GM19239 (cell line): Measurements from ENCODE around the gene ALDH1A3.

ENCODE experiments used
- DNase-seq: peaks from one replicate; pipeline ENCODE4 v3.0.0; 2011; ENCODE audit warnings: low spot score; ENCODE audit not compliant: insufficient read length
- FAIRE-seq: peaks from 2 replicates; lab custom pipeline; 2011; peaks lifted over from hg19 to GRCh38; lab: Jason Lieb, UNC

The ALDH1A3 gene

DNA sequence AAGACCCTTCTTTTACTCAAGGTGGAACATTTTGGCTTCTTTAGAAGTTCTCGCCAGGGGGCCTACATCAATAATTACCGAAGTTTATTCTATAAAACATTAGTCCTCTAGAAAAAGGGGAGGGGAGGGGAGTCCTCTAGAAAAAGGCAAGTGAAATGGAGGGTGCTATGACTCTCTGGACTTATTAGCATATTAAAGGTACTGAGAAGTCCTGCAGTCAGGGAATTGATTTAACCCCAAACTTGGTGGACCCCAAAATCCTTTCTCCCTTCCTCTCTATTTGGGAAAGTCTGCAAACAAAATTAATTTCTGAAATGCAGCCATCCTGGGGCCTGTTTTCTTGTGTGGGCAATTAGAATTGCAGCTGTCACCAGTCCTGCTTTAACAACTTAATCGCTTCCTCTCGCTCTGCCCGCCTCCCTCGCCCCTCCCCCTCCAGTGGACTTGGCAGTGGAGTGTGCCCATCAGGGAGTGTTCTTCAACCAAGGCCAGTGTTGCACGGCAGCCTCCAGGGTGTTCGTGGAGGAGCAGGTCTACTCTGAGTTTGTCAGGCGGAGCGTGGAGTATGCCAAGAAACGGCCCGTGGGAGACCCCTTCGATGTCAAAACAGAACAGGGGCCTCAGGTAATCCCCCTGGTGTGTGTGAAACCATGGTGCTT is 20.6 kb downstream of the ALDH1A3 start:
- DNase-seq: no peak
- no peak for FAIRE-seq

DNA sequence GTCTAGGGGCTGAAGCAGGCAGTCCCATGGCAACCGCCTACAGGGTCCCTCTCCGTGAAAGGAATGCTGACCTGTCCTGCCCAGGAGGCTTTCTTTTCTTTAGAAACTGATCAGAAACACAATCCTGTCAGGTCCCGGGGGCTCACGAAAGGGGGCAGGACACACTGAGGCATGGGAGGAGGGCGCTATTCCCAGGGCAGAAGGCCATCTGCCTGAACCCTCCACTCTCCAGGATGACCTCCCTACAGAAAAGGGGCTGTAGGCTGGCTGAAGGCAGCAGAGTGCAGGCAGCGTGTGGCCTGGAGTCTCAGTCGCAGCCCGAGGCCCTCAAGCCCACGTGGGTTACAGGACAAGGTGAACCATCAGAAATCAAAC is 21.2 kb downstream of the ALDH1A3 start:
- FAIRE-seq (no peak), DNase-seq (no peak)

DNA sequence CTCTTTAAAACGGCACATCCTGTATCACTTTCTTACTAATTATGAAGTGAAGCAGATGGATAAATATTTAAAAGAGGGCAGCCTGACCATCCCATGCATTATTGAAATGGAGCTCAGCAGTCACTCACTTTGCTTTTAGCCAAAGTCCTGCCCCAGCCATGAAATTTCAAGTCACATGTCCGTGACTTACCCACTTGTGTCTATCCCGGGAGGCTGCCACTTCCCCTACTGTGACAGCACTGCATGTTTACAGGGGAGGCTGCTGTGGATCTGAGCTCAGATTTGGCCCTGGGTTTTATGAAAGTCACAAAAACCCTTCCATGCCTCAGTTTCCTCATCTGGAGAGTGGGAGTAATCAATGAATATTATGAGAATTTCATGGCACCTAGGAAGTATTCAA is 21.7 kb downstream of the ALDH1A3 start:
- DNase-seq: no peak
- no peak for FAIRE-seq

DNA sequence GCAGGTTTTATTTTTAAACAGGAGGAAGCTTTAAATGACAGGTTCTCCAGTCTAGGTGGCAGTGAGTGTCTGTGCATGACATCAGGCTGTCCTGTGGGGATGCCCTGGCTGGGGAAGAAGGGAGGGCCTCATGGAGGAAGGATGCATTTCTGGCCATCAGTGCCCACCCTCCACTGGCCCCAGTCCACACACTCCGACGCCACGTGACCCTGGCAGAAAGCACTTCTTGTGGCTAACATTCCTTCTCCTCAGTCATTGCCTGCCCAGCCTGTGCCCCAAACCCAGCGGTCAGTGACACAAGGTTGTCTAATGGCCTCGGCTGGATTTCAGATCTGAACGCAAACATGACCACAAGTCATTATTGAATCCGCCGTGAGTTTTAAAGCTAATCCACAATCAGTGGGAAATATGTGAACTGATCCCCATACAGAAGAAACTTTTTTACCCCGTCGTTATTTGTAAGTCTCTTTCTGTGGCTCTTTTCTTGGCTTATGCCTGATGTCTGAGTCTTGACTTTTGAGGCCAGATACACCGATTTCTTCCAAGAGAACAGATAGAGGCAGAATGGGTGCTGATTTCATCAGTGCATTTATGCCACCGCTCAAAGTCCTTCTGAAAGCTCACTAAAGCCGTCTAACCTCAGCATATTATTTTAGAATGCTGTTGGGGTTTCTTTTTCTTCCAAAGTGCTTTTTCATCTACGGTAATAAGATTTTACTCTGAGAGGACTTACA is 22.2 kb downstream of the ALDH1A3 start:
- FAIRE-seq: no peak
- no peak for DNase-seq

DNA sequence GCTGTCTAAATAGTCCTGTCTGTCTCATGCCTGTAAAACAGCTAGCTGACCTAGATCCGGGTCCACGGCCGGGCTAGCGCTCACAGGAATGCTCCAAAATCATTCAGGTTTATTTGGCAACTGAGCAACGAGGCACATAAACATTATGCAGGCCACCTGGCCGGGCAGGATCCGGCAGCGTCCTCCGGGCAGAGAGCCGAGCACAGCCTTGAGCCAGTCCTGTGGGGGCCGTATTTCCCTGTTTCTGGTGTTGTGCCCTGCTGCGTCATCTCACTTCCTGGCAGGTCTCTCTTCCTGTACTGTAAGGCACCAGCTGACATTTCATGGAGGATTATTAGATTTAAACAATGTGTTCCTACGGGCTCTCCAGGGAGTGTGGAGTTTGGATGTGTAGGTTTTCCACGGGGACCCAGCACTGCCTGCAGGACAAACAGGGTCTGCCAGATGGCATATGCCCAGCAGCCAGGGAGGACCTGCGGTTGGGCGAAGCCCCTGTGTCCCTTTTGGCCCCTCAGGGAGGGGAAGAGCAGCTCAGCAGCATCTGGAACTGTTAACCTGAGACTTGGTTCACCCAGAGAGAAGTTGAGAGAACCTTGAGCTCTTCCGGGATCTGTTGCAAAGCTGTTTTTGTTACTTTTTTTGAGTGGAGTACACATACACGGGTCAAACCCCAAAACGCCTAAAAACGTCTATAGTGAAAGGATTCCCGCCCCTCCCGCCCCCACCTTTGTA is 23.0 kb downstream of the ALDH1A3 start:
- no peak for FAIRE-seq

DNA sequence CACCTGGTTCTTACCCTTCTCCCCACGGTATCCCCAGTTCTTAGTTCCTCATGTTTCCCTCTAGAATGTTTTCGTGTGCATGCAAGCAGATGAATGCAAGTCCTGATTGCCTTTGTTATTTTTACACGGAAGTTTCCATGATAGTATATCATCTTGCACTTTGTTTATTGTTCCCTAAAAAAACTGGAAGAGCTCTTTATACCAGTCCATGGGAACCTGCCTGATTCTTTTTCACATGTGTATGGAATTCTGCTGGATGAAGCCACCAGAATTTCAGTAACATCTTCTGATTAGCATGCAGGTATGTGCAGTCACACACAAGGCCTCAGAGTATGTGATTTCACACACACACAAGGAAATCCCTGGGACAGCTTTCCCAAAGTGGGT is 23.5 kb downstream of the ALDH1A3 start:
- FAIRE-seq: no peak
- no peak for DNase-seq

More for the DNA sequence above, 23.0 kb downstream of the ALDH1A3 start:
- no peak for DNase-seq

DNA sequence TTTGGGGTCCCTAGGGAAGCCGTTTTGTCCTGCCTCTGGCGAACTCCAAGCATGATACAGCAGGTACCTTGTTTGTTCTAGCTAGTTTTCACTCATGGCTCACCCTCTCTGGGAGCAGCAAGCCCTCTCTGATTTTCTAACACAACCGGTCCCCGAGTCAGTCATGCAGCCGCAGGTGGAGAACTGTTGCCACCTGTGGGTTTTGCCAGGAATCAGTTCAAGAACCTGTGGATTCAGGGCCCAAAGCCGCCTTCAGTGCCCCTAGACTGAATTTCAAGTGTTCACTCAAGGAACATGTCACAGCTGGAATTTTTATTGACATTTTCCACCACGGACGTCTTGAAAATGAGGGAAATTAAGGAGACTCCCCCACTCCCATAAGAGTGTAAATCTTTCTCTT is 26.2 kb downstream of the ALDH1A3 start:
- no peak for FAIRE-seq
- no peak for DNase-seq

DNA sequence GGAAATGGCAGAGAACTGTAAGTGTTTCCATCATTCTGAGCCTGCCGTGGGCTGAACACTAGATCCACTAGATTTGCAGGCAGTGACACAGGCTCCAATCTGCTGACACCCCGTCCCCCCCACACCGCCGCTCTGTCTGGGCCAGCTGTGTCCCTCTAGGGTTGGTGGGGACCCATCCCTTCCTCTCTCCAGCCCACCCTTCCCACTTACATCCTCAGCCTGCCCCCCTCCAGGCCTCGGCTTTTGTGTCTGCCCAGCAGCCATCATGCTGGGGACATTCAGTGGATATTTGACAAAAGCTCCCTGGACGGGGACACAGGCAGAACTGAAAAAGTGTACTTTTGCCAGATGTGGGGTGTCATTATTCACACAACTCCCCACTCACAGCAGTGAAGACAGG is 28.8 kb downstream of the ALDH1A3 start:
- DNase-seq: no peak
- no peak for FAIRE-seq

DNA sequence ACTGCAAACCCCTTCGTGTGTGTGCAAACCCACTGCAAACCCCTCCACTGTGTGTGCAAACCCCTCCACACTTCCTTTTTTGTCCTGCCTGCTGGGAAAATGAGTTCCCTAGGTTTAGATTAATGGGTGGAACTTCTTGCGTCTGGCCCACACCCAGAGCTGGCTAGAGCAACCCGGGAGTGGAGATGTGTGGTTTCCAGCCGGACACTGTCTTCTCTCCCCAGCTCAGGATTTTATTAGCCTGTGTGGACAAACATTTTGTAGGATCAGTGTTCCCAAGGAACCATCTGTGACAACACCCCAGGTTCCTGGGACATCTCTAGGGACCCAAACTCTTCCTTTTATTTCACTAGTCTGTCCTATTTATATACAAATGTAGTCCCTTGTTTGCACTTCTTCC is 29.9 kb downstream of the ALDH1A3 start:
- DNase-seq: no peak
- FAIRE-seq: no peak

DNA sequence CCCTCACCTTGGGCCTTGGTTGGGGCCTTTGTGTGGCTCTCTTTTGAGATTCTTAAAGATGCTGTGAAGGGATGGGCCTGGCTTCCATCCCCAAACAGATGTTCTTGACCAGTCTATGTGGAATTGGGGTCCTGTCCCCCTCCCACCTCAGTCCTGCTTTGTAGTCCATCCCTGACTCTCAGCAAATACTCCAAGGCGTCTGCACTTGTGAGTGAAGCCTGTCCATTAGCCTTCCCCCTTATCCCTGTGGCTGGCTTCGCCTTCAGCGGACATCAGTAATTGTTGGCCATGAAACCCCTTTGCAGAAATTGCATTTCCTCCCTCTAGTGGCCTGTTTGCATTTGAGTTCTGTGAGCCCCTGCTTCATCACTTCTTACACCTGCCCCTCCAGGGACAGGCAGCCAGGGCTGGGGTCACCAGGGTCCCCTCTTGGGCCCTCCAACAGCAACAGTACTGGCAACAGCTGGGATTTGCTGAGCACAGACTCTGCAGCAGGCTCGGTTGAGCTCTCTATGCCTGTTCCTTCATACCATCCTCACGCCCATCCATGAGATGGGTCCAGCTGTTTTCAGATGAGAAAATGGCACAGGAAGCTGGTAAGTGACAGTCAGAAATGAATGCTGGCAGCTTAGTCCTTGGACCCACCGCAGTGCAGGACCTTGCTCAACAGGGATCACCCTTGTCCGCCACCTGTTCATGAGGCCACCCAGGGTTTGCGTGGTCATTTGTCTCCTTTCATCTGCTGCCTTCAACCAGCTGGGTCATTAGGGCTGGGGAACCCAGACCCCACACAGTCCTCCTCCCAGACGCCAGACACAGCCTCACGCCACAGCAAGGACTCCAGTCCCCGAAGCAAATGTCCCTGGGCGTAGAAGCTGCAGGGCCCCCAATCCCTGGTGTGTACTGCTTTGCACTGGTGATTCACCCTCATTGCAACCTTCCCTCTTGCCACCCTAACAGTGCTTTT is 30.6 kb downstream of the ALDH1A3 start:
- FAIRE-seq (no peak), DNase-seq (no peak)

DNA sequence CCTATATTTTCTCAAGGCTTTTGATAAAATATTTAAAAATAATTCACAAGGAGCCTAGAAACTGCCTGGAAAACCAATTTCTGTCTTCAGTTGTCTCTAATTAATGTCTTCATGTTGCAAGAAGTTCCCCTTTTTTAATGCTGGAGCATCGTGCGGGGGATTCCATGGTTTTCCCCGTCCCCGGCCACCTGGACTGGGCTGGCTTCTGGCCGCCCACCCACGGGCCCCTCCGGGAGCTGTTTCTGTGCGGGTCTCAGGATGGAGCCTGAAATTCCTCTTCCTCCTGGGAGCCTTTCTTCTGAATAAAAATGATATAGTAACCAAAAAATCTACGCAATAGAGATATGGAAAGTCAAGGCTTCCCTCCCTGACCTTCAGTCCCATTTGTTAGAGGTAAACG is 31.5 kb downstream of the ALDH1A3 start:
- FAIRE-seq: no peak
- DNase-seq: no peak

DNA sequence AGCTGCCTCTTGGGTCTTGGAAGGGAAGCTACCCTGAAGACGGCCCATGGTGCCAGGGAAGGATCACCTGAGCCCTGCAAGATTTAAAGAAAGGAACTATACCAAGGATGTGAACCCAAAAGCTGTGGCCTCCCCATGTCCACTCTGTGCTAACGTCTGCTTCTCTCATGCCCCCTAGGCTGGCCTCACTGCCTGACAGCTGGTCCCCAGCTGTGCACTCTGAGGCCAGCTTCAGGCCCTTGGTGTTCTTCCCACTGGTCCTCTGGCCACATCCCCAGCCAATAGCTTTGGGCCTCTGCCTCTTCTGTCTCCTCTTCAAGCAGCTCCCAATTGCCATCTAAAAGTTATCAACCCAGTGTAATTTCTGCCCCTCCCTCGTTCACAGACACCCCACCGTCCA is 34.3 kb downstream of the ALDH1A3 start:
- no peak for DNase-seq
- FAIRE-seq: no peak

DNA sequence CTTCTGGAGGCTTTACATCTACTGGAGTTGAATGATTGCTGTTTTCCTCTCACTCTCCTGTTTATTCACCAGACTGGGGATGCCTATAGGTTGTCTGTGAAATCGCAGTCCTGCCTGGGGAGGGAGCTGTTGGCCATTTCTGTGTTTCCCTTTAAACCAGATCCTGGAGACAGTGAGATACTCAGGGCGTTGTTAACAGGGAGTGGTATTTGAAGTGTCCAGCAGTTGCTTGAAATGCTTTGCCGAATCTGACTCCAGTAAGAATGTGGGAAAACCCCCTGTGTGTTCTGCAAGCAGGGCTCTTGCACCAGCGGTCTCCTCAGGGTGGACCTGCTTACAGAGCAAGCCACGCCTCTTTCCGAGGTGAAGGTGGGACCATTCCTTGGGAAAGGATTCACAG is 35.2 kb downstream of the ALDH1A3 start:
- FAIRE-seq (no peak), DNase-seq (no peak)

DNA sequence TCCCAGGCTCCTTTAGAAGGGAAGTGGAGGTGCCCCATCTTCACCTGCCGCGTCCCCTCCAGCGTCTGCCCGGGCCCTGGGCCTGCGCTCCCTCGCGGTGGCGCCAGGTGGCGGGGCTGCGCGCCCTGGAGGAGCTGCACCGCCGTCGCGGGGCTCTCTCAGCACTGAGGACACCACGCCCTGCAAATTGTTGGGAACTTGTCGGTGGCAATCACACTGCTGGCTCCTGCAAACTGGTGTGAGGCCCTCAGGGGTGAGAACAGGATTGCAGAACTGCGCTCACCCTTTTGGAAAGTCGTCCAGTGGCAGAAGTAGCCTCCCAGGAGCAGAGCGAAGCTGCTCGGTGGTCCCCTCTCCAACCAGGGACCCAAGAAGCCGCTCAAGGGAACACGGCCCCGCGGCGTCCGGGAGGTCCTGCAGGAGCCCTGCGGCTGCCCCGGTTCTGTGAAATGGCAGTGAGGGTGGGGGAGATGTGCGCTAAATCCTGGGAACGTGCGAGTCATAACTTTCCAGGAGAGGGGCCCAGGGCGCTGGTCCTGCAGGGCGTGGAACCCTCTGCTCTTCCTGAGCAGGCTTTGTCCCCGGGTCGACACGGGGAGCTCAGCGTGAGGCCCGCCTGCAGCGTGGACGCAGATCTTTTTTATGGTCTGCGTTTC is 38.5 kb downstream of the ALDH1A3 start:
- DNase-seq: peak; percentile 91
- peak; percentile 85 for FAIRE-seq

DNA sequence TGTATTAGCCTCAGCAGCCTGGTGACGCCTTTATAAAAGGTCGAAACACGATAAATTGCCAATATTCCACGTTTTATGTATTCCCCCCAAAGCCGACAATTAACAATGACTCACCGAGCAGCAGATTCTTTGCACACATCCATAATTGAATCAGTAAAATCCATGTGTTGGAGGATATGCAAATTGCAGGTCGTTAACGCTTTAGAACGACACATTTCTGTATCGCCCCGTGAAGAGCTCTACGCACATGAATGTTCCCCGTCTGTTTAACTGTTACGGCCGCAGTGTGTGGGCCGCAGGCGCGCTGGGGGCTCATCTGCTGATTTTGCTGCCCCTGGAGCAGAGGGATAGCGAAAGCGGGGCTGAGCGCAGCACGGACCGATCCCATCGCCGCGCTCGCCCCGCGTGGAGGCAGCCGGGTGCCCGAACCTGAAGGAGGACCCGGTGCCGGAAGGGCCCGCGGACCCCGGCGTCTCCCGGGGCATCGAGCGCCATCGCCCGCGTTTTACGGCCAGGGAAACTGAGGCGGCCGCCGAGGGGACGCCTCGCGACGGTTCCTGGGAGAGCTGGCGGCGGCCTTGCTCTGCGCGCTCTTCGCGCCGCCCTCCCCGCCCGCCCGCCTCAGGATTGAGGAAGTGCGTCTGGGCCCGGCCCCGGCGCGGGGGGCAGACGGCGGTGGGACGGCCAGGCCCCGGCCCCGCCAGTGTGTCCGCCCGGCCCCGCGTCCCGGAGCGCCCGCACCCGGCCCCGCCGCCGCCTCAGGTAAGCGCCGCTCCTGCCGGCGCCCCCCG is 39.3 kb downstream of the ALDH1A3 start, which contains the start of gene LRRK1:
Gene LRRK1, plus strand, starts transcription at position 668 of the 791 bp plus-strand sequence. CDS start 5,276 bp downstream, outside the sequence.
- peak; percentile 82 for FAIRE-seq
- DNase-seq: no peak

DNA sequence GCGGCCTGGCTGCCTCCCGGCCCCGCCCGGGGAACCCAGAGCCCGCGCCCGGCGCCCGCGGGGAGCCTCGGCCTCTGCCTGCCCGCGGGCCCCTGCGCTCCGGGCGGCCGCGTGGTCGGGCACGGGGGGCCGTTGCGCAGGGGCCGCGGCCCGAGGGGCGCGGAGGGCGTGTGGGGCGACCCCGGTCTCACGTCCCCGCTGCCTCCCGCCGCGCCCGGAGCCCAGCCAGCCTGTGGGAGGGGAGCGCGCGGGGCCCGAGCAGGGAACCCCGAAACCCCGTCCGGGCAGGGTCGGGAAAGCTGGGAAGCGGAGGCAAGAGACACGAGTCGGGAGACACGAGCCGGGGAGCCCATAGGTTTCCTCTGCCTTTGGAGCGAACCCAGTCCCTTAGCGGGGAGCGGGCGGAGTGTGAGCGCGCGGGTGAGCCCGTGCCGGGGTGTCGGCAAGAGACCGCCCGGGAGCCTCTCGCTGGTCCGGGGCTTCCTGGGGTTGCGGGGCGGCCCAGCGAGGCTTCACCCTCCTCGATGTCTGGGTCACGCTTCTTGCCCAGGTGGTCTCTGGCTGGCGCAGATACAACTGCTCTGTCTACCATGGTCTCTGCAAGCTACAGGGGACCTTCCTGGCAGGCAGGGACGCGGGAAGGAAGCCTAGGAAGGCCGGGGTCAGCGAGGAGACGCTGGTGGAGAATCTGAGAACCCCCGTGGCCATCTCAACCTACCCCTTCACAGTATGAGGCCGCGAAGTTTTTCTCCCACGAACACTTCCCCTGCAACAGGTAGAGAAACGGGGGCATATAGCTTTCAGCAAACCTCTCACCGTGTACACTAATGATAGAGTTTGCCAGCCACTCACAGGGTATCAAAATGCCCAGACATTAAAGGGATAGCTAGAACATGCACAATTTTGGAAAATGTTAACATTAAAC is 40.1 kb downstream of the ALDH1A3 start:
- no peak for FAIRE-seq
- DNase-seq: no peak

DNA sequence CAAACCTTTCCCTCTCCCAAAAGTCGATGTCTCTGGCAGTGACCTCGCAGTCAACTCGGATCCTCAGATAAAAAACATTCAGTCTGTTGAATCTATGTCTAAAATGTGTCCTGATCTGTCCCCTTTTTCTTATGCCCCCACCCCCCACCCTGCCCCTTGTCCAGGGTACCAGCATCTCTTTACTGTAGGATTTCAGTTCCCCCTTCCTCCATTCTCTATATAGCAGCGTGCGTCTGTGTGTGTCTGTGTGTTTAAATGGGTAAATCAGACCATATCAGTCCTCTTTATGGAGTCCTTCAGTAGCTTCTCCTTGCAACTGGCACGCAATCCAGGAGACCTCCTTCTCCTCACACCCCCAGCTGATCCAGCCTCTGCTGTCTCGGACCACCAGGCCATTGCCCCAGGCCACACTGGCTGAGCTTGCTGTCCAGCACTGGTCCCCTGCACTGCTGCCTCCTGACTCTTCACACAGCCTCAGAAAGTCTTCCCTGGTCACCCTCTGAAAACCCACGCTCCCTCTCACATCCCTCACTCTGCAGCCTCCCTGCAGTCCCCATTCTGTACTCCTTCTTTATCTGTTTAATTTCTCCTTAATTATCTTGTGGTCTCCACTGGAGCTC is 41.0 kb downstream of the ALDH1A3 start:
- DNase-seq (no peak), FAIRE-seq (peak; percentile 47)
